A549 (cell line): ENCODE measurements around the gene SH3RF3. TPM values are rescaled to one million over a fixed set of nuclear protein-coding genes. Genes with fewer than 3 reads are reported as not detected.

Experiments
- ATAC-seq, 2 experiments: fragments of 200-7000 bp in 1 of 2; fragments of >200 bp in 1 of 2; cut with Nextera tagmentation in 1 of 2; cut with Tn5 transposase in 1 of 2; 3 replicates each; pipeline versions ENCODE4 v1.8.0 to v1.9.1; 2018 to 2020; ENCODE audit warnings: mild to moderate bottlenecking in 1 of 2, moderate library complexity in 1 of 2
- CTCF ChIA-PET: fragments of 300-600 bp; sonication (Branson Sonifier 250); formaldehyde crosslinking; extraction: SDS; loops from one replicate; lab custom pipeline; 2021; ENCODE audit warnings: antibody characterized with exemption, inconsistent platforms; lab: Yijun Ruan, JAX
- POLR2A ChIA-PET: fragments of 350-600 bp; formaldehyde crosslinking; extraction: SDS; loops from one replicate; lab custom pipeline; 2021; ENCODE audit warnings: antibody characterized with exemption, inconsistent platforms; lab: Yijun Ruan, JAX
- DNase-seq, 2 experiments: peaks; one replicate each; pipeline versions ENCODE4 v3.0.0 to v3.0.0-alpha.2; 2011 to 2016; ENCODE audit warnings: low read depth in 1 of 2, low spot score in 1 of 2
- FAIRE-seq: peaks from 2 replicates; lab custom pipeline; 2011; peaks lifted over from hg19 to GRCh38; lab: Jason Lieb, UNC
- H3K27ac ChIP-seq, 2 experiments: fragments of >200 bp; sonication (Bioruptor Twin); formaldehyde crosslinking; 3 replicates each; pipeline ENCODE4 v1.5.1; 2016 to 2017
- H3K4me1 ChIP-seq: fragments of >200 bp; sonication (Bioruptor Twin); formaldehyde crosslinking; 3 replicates; pipeline ENCODE4 v1.6.1; 2016
- H3K4me2 ChIP-seq: fragments of >200 bp; sonication (Bioruptor Twin); formaldehyde crosslinking; 3 replicates; pipeline ENCODE4 v1.6.1; 2016
- H3K4me3 ChIP-seq: fragments of >200 bp; sonication (Bioruptor Twin); formaldehyde crosslinking; 3 replicates; pipeline ENCODE4 v1.5.1; 2016
- H3K9me3 ChIP-seq: fragments of >200 bp; sonication (Bioruptor Twin); formaldehyde crosslinking; 3 replicates; pipeline ENCODE4 v1.6.1; 2016
- ATOH8 ChIP-seq: fragments of 250-450 bp; sonication (Bioruptor Pico); IDR thresholded peaks from 2 replicates; pipeline ENCODE4 v1.5.0; 2020; ENCODE audit warnings: low read depth, mild to moderate bottlenecking, moderate library complexity
- BCL3 ChIP-seq: fragments of >200 bp; sonication (Bioruptor Twin); formaldehyde crosslinking; IDR thresholded peaks from 3 replicates; pipeline ENCODE4 v1.6.1; 2016
- BHLHE40 ChIP-seq: IDR thresholded peaks from 2 replicates; pipeline ENCODE4 v1.6.1; 2012; ENCODE audit warnings: low read depth, low read length, inconsistent platforms
- CBX2 ChIP-seq: fragments of 200-600 bp; sonication (generic); IDR thresholded peaks from 2 replicates; pipeline ENCODE4 v1.6.1; 2016; ENCODE audit warnings: low read depth, mild to moderate bottlenecking, borderline replicate concordance
- CEBPB ChIP-seq, 2 experiments: fragments of >200 bp in 1 of 2; sonication (Bioruptor Twin) in 1 of 2; formaldehyde crosslinking in 1 of 2; IDR thresholded peaks; 2 replicates each; pipeline ENCODE4 v1.6.1; 2012 to 2016
- EHF ChIP-seq: fragments of 250-450 bp; sonication (Bioruptor Pico); IDR thresholded peaks from 2 replicates; pipeline ENCODE4 v1.5.0; 2020; ENCODE audit warnings: mild to moderate bottlenecking
- EP300 ChIP-seq, 2 experiments: fragments of >200 bp; sonication (Bioruptor Twin); formaldehyde crosslinking; IDR thresholded peaks; 2 replicates in 1 of 2; 3 replicates in 1 of 2; pipeline ENCODE4 v1.6.1; 2016 to 2017
- FOSB ChIP-seq: fragments of 250-450 bp; sonication (Bioruptor Pico); IDR thresholded peaks from 2 replicates; pipeline ENCODE4 v1.5.0; 2020; ENCODE audit warnings: mild to moderate bottlenecking, moderate library complexity
- HEYL ChIP-seq: fragments of 250-450 bp; sonication (Bioruptor Pico); IDR thresholded peaks from 2 replicates; pipeline ENCODE4 v1.8.0; 2021; ENCODE audit warnings: mild to moderate bottlenecking, moderate library complexity
- HOXB13 ChIP-seq: fragments of 250-450 bp; sonication (Bioruptor Pico); IDR thresholded peaks from 2 replicates; pipeline ENCODE4 v1.5.0; 2020; ENCODE audit warnings: low read depth, mild to moderate bottlenecking, moderate library complexity
- JUN ChIP-seq, 2 experiments: fragments of >200 bp; sonication (Bioruptor Twin); formaldehyde crosslinking; IDR thresholded peaks; 2 replicates in 1 of 2; 3 replicates in 1 of 2; pipeline ENCODE4 v1.6.1; 2016 to 2017
- KDM1A ChIP-seq: fragments of 200-600 bp; sonication (generic); IDR thresholded peaks from 2 replicates; pipeline ENCODE4 v1.6.1; 2016; ENCODE audit warnings: low read depth, mild to moderate bottlenecking
- MAX ChIP-seq: IDR thresholded peaks from 2 replicates; pipeline ENCODE4 v1.6.1; 2012
- MAZ ChIP-seq: fragments of 150-350 bp; IDR thresholded peaks from 2 replicates; pipeline ENCODE4 v1.6.1; 2014; ENCODE audit warnings: antibody characterized with exemption, low read depth, low read length, borderline replicate concordance
- NPAS2 ChIP-seq: fragments of 250-450 bp; sonication (Bioruptor Pico); IDR thresholded peaks from 2 replicates; pipeline ENCODE4 v1.8.0; 2022; ENCODE audit warnings: mild to moderate bottlenecking, moderate library complexity, borderline replicate concordance
- PHF8 ChIP-seq: fragments of 200-600 bp; sonication (generic); IDR thresholded peaks from 2 replicates; pipeline ENCODE4 v1.6.1; 2016; ENCODE audit warnings: low read depth, mild to moderate bottlenecking, antibody characterized with exemption, moderate library complexity, borderline replicate concordance
- POLR2A ChIP-seq: IDR thresholded peaks from 2 replicates; pipeline ENCODE4 v1.6.1; 2012; ENCODE audit warnings: mild to moderate bottlenecking, low read length
- POLR2AphosphoS2 ChIP-seq: conservative IDR thresholded peaks from 2 replicates; pipeline ENCODE4 v1.6.1; 2012; ENCODE audit warnings: low read length, improper control_type of control experiment, inconsistent platforms
- RARB ChIP-seq: fragments of 250-450 bp; sonication (Bioruptor Pico); IDR thresholded peaks from 2 replicates; pipeline ENCODE4 v1.8.0; 2021; ENCODE audit warnings: mild to moderate bottlenecking, moderate library complexity
- REST ChIP-seq: fragments of 200-600 bp; sonication (generic); IDR thresholded peaks from 2 replicates; pipeline ENCODE4 v1.6.1; 2016; ENCODE audit warnings: antibody characterized with exemption, mild to moderate bottlenecking, moderate library complexity
- RFX5 ChIP-seq: fragments of 450-650 bp; IDR thresholded peaks from 2 replicates; pipeline ENCODE4 v1.7.1; 2014; ENCODE audit warnings: antibody characterized with exemption, mild to moderate bottlenecking, moderate library complexity
- SREBF2 ChIP-seq: fragments of 450-650 bp; IDR thresholded peaks from 2 replicates; pipeline ENCODE4 v1.6.1; 2014; ENCODE audit warnings: mild to moderate bottlenecking, moderate library complexity
- TFCP2L1 ChIP-seq: fragments of 250-450 bp; sonication (Bioruptor Pico); IDR thresholded peaks from 2 replicates; pipeline ENCODE4 v1.5.0; 2021; ENCODE audit warnings: mild to moderate bottlenecking
- ZFP36 ChIP-seq: fragments of 450-650 bp; IDR thresholded peaks from 2 replicates; pipeline ENCODE4 v1.6.1; 2014; ENCODE audit warnings: borderline replicate concordance; ENCODE audit not compliant: partially characterized antibody
- ZNF302 ChIP-seq: fragments of 250-450 bp; sonication (Bioruptor Pico); IDR thresholded peaks from 2 replicates; pipeline ENCODE4 v1.9.0; 2021; ENCODE audit warnings: inconsistent platforms, mild to moderate bottlenecking, moderate library complexity
- ZSCAN20 ChIP-seq: fragments of 250-450 bp; sonication (Bioruptor Pico); IDR thresholded peaks from 2 replicates; pipeline ENCODE4 v1.8.0; 2022; ENCODE audit warnings: mild to moderate bottlenecking, moderate library complexity
- WGBS: methylation state at CpG from one replicate; pipeline ENCODE4 v1.1.6; 2017; ENCODE audit errors: missing lambda C conversion rate; 5-methylcytosine and 5-hydroxymethylcytosine counted together
- polyA plus RNA-seq, 4 experiments: library from polyadenylated mRNA; depleted of rRNA in 3 of 4; stranded (reverse); fragments of >200 nt; fragmentation: RNase III in 1 of 4; extraction: RNeasy Plus Mini Kit Qiagen cat#74134 plus additional on column Dnase treatment in 1 of 4; gene quantifications; 2 replicates in 3 of 4; 3 replicates in 1 of 4; pipeline ENCODE4 v1.2.3, GENCODE V29; 2011 to 2017
- TF ChIP-seq, protein P1 (sequence below): fragments of 150-350 bp; IDR thresholded peaks from 2 replicates; pipeline ENCODE4 v1.6.1; 2014; ENCODE audit warnings: low read depth, mild to moderate bottlenecking, low read length
- TF ChIP-seq, protein P2 (sequence below): IDR thresholded peaks from 2 replicates; pipeline ENCODE4 v1.6.1; 2012

Gene SH3RF3
- polyA plus RNA-seq, 2 of the 4 experiments (the other 2 are of a cell fraction), result 0.04 to 0.21 TPM

GRCh38 chr2:109447251-109447661 is 318.3 kb downstream of the SH3RF3 start:
- ChIA-PET POLR2A (no interaction called here), CTCF (no interaction called here)
- no peak for FAIRE-seq
- WGBS, result 70% methylated on average over 9 of the region's 9 CpGs
- Histone ChIP-seq H3K4me1 (no peaks in the 10 kb centered on the region), H3K4me2 (no peak overlapping the region), H3K4me3 (no peak overlapping the region), H3K9me3 (peaks cover 29% of the 10 kb centered on the region), H3K27ac (no peak overlapping the region)
- DNase-seq, result no peak
- ATAC-seq, result no peak
- no peak for TF ChIP-seq EP300 (IDR thresholded peaks at IDR 0.05)
- no peak for TF ChIP-seq BCL3
- TF ChIP-seq CEBPB (IDR thresholded peaks at IDR 0.05), result no peak
- no peak for TF ChIP-seq KDM1A
- no peak for TF ChIP-seq TFCP2L1 (CRISPR knock-in tag)
- no peak for TF ChIP-seq ZNF302 (CRISPR knock-in tag)

- 63% methylated on average over 6 of the region's 6 CpGs for WGBS
- FAIRE-seq, result no peak
- H3K9me3 ChIP-seq, result peaks cover 24% of the 10 kb centered on the region
- no peak for TF ChIP-seq JUN (IDR thresholded peaks at IDR 0.05)
- TF ChIP-seq SREBF2, result no peak
- TF ChIP-seq POLR2A, result no peak
- TF ChIP-seq RFX5, result no peak
- no peak for TF ChIP-seq HEYL (CRISPR knock-in tag)
- no peak for TF ChIP-seq HOXB13 (CRISPR knock-in tag)
- TF ChIP-seq ZSCAN20 (CRISPR knock-in tag), result no peak
- TF ChIP-seq BHLHE40, result no peak
- no peak for TF ChIP-seq RARB (CRISPR knock-in tag)
- TF ChIP-seq ATOH8 (CRISPR knock-in tag), result no peak
- TF ChIP-seq CBX2, result no peak
- TF ChIP-seq ZFP36, result no peak
- TF ChIP-seq, protein P1, sequence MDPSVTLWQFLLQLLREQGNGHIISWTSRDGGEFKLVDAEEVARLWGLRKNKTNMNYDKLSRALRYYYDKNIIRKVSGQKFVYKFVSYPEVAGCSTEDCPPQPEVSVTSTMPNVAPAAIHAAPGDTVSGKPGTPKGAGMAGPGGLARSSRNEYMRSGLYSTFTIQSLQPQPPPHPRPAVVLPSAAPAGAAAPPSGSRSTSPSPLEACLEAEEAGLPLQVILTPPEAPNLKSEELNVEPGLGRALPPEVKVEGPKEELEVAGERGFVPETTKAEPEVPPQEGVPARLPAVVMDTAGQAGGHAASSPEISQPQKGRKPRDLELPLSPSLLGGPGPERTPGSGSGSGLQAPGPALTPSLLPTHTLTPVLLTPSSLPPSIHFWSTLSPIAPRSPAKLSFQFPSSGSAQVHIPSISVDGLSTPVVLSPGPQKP, result no peak
- TF ChIP-seq, protein P2, sequence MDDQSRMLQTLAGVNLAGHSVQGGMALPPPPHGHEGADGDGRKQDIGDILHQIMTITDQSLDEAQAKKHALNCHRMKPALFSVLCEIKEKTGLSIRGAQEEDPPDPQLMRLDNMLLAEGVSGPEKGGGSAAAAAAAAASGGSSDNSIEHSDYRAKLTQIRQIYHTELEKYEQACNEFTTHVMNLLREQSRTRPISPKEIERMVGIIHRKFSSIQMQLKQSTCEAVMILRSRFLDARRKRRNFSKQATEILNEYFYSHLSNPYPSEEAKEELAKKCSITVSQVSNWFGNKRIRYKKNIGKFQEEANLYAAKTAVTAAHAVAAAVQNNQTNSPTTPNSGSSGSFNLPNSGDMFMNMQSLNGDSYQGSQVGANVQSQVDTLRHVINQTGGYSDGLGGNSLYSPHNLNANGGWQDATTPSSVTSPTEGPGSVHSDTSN, result no peak
- TF ChIP-seq CEBPB (IDR thresholded peaks at IDR 0.05), result no peak
- no peak for TF ChIP-seq TFCP2L1 (CRISPR knock-in tag)
- TF ChIP-seq, all 56 proteins: peak for 0
- no peaks in the 10 kb centered on the region for H3K4me1 ChIP-seq
- DNase-seq (no peak), ATAC-seq (no peak)
- H3K27ac ChIP-seq, result no peak overlapping the region
- ChIA-PET POLR2A (no interaction called here), CTCF (no interaction called here)
- H3K4me2 ChIP-seq, result no peak overlapping the region
- H3K4me3 ChIP-seq, result no peak overlapping the region
These were observed 318.8 kb downstream of the SH3RF3 start for GRCh38 chr2:109447776-109448175.

GRCh38 chr2:109448207-109448606 is 319.2 kb downstream of the SH3RF3 start:
- ATAC-seq (no peak), DNase-seq (no peak), FAIRE-seq (no peak)
- no peak overlapping the region for H3K4me2 ChIP-seq
- H3K9me3 ChIP-seq, result peaks cover 20% of the 10 kb centered on the region
- POLR2A ChIA-PET, result no interaction called here
- CTCF ChIA-PET, result no interaction called here
- WGBS, result 61% methylated on average over 4 of the region's 4 CpGs
- H3K27ac ChIP-seq, result no peak overlapping the region
- H3K4me1 ChIP-seq, result no peaks in the 10 kb centered on the region
- no peak overlapping the region for H3K4me3 ChIP-seq
- TF ChIP-seq MAZ (no peak), REST (no peak), RARB (CRISPR knock-in tag) (no peak), ZFP36 (no peak), PHF8 (no peak), POLR2AphosphoS2 (no peak), MAX (no peak), EHF (CRISPR knock-in tag) (no peak), FOSB (no peak), NPAS2 (CRISPR knock-in tag) (no peak)
